Measurements from ENCODE around the gene BCAR3.
"Not testable (repeated sequence)": the region's sequence is repeated elsewhere in the genome, so short reads cannot be mapped to it uniquely, and the experiment has no call there.

BCAR3 gene

GRCh38 chr1:93573940-93574469, 107.6 kb downstream of the BCAR3 start:
- peak in 1 of 2 experiments; percentile 14 for DNase-seq

- no peak for DNase-seq
Observed at GRCh38 chr1:93571623-93572310, 109.9 kb downstream of the BCAR3 start.

GRCh38 chr1:93569489-93569888, 112.1 kb downstream of the BCAR3 start:
- DNase-seq: no peak

- no peak for DNase-seq
Observed at GRCh38 chr1:93567255-93567918, 114.2 kb downstream of the BCAR3 start.

- no peak for DNase-seq
Observed at GRCh38 chr1:93566227-93566626, 115.4 kb downstream of the BCAR3 start.

- DNase-seq: no peak
Observed at GRCh38 chr1:93565496-93566206, 116.0 kb downstream of the BCAR3 start.

GRCh38 chr1:93559695-93560094, 121.9 kb downstream of the BCAR3 start:
- no peak for DNase-seq

- no peak for DNase-seq
Observed at GRCh38 chr1:93559045-93559444, 122.6 kb downstream of the BCAR3 start.

GRCh38 chr1:93556291-93556690, 125.3 kb downstream of the BCAR3 start:
- DNase-seq: peak; percentile 11 to 38

GRCh38 chr1:93554883-93555872, 126.5 kb downstream of the BCAR3 start:
- DNase-seq: no peak

GRCh38 chr1:93553886-93554490, 127.6 kb downstream of the BCAR3 start:
- DNase-seq: not testable (repeated sequence)

GRCh38 chr1:93552741-93553455, 128.7 kb downstream of the BCAR3 start:
- no peak for DNase-seq

GRCh38 chr1:93549811-93550210, 131.8 kb downstream of the BCAR3 start:
- DNase-seq: no peak

- no peak for DNase-seq
Observed at GRCh38 chr1:93549131-93549530, 132.5 kb downstream of the BCAR3 start.

- no peak for DNase-seq
Observed at GRCh38 chr1:93546162-93546863, 135.3 kb downstream of the BCAR3 start.

GRCh38 chr1:93542398-93542797, 139.2 kb downstream of the BCAR3 start:
- DNase-seq: no peak

GRCh38 chr1:93541045-93541444, 140.6 kb downstream of the BCAR3 start:
- DNase-seq: peak in 1 of 2 experiments; percentile 1

- DNase-seq: no peak
Observed at GRCh38 chr1:93537924-93538323, 143.7 kb downstream of the BCAR3 start.

GRCh38 chr1:93537396-93537795, 144.2 kb downstream of the BCAR3 start:
- DNase-seq: no peak

- DNase-seq: no peak
Observed at GRCh38 chr1:93533677-93534076, 148.0 kb downstream of the BCAR3 start.

All from NCI-H2081 (cell line).